OCI-LY7 (cell line): ENCODE measurements around the gene PLXNA3.

Experiments
- CTCF ChIP-seq: fragments of 200-600 bp; sonication (generic); conservative IDR thresholded peaks from 2 replicates; pipeline ENCODE4 v1.5.1; 2014; ENCODE audit warnings: mild to moderate bottlenecking, antibody characterized with exemption, low read length, moderate library complexity, mixed read lengths
- EZH2phosphoT487 ChIP-seq: fragments of 200-600 bp; sonication (generic); IDR thresholded peaks from 2 replicates; pipeline ENCODE4 v1.6.1; 2018; ENCODE audit warnings: low read depth, borderline replicate concordance, mild to moderate bottlenecking, mixed run types, antibody characterized with exemption, low read length, moderate library complexity, mixed read lengths

GRCh38 chrX:154458116-154458953 lies at the start of gene PLXNA3:
- no peak for TF ChIP-seq CTCF
- no peak for TF ChIP-seq EZH2phosphoT487
